Measurements from ENCODE around the gene TMEM134.

Gene TMEM134

DNA sequence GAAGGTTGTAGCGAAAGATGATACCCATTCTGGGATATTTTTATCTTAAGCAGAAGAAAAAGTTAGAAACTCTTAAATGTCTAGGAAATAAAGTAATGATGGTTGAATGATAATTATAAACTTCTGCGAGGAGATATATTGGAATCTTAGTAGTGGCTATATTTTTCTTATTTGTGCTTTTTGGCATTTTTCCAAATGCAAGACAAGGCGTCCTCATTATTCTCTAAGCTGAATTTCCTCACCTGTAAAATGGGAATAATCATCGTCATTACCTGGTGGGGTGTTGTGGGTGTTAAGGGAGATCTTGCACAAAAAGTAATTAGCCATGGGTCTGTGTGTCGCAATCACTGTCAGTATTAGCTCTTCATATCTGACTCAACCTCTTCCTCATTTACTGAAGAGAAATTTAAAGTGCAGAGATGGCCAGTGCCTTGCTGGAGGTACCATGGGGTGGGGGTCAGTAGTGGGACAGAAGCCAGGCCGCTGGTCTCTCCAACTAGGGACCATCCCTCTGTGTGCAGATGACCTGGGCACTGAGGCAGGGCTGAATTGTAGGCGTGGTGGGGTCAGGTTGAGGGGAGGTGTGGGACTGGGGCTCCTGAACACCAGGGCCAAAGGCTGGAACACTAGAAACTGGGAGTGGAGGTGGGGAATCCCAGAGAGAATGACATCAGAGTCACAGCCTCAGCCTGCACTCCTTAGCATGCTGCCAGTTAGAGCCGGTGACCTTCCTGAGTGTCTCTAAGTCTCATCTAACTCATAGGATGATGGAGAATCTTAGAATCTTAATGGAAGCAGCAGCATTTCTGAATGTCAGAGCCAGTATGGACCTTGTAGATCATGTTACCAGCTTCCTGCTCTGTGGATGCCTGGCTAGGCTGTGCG, 32.0 kb upstream of the TMEM134 start:
- DNase-seq = no peak

DNA sequence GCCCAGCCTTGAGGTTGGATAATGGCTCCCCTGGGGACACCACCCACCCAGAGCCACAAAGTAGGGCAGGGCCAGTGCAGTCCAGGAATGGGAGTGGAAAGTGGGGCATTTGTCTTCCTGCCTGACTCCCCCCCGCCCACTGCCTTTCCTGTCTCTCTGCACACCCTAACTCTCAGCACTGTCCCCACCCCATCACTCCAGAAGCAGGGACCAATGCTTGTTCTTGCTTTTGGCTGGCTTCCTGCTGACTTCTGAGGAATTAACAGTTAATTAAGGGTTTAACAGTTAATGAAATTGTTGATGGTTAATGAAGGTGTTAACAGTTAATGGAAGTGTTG, 31.4 kb upstream of the TMEM134 start:
- no peak for DNase-seq

DNA sequence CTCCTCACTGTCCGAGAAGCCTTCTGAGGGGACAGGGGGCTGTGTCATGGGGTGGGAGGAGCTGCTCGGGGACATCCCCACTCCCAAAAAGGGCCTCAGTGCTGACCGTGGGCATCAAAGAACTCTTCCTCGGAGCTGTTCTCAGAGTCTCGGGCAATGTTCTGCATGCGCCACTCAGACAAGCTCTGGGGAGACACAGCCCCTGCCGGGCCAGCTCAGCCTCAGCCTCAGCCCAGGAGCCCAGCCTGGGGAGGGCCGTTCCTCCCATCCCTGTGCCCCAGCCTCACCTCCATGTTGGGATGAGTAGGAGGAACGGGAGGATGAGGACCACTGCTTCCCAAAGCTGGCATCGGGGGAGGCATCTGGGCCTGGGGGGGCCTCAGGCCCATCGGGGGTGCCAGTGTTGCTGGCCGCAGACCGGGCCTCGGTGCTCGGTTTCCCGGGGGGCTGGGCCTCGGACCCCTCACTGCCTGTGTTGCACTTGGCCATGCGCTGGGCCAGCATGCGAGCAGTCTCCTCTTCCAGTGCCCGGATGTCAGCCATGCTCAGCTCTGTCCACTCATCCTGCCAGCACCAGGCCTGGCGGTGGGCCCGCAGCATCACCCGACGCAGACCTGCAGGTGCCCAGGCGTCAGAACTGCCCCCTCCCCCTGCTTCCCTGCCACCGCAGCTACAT, 30.9 kb upstream of the TMEM134 start:
- DNase-seq = no peak

DNA sequence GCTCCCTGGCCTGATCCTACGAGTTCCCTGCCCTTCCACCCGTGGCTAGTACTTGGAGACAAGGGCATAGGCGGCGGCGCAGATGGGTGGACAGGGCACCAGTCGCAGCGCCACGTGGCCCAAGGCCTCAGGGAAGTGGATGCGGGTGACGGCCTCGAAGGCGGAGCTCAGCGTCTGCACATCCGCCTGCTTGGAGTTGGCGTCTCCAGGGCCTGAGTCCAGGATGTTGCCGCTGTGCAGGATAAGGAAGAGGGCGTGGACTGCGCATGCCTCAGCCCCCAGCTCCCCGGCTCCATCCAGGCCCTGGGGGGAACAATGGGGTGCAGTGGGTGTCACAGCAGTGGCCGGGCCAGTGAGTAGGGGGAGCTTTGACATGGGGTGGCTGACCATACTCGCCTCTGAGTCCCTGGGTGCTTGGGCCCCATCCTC, 29.5 kb upstream of the TMEM134 start:
- DNase-seq = no peak

DNA sequence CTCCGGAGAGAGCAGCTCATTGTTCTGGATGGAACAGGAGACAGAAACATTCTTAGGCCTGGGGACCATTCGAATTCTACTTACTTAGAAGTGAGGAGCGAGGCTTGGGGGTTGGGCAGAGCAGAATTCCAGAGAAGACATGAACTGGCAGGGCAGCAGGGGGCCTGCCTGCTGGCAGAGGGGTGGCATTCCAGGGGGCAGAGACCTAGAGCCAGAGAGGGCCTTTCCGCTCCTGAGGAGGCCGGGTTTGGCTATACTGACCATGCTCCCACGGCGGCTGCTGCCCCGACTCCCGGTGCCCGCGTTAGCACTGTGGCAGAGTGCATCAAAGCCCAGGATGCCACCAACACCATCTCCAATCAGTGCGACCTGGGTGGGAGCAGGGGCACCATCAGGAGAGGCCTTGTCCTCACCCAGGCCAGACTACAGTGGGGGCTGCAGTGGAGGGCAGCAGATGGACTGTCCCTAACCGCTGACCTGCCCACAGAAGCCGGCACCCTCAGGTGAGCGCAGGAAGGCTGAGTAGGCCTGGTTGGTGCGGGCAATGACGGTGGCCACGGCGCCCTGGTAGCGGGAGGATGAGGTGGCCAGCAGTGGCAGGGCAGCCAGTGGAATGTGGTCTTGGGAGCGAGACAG, 28.7 kb upstream of the TMEM134 start:
- no peak for DNase-seq

DNA sequence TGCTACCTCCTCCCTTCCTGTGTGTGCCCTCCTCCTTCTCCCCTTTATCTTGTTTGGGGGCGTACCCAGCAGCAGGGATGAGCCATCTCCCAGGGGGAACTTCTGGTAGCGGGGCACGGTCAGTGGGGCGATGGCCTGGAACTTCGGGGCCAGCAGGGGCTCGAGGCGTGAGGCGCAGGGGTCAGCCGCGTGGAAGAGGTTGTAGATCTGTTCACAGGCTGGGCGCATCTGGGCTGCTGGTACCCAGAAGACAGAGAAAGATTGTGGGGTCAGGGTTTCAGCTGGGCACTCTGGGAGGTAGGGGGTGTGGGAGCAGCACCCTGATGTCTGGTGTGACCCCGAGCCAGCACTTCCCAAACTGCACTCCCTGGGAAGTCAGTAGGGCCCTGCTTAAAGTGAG, 27.1 kb upstream of the TMEM134 start:
- no peak for DNase-seq

DNA sequence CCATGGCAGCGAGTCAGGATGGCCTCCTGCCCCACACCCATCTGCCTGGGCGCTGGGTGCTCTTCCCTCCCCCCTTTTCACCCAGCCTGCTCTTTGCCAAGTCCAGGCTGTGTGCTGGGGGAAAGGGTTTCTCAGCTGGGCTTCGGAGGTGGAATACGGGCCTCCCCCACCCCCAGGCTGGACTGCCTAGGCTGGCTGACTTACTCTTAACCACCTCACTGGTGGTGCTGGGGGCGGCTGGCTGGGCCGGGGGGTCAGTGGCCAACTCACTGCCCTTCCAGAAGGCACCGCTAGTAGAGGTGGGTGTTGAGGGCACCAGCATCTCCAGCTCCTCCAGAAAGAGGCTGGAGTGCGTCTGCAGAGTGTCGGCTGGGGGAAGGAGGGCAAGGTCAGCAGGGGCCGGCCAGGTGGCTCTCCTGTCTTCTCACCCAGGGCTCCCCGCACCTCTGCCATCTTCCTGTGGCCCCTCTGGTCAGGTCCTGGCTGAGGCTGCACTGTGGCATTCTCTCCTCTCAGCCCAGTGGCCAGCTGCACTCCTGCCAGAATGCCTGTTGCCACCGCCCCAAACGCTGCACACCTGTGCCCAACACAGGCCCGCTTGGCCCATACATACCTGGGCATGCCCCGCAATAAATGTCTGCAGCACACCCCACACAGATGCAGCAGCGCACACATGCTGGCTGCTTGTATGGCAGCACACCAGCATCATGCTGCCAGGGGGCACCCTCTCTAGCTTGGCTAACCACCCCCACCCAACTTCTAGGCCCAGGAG, 26.4 kb upstream of the TMEM134 start:
- DNase-seq = no peak

DNA sequence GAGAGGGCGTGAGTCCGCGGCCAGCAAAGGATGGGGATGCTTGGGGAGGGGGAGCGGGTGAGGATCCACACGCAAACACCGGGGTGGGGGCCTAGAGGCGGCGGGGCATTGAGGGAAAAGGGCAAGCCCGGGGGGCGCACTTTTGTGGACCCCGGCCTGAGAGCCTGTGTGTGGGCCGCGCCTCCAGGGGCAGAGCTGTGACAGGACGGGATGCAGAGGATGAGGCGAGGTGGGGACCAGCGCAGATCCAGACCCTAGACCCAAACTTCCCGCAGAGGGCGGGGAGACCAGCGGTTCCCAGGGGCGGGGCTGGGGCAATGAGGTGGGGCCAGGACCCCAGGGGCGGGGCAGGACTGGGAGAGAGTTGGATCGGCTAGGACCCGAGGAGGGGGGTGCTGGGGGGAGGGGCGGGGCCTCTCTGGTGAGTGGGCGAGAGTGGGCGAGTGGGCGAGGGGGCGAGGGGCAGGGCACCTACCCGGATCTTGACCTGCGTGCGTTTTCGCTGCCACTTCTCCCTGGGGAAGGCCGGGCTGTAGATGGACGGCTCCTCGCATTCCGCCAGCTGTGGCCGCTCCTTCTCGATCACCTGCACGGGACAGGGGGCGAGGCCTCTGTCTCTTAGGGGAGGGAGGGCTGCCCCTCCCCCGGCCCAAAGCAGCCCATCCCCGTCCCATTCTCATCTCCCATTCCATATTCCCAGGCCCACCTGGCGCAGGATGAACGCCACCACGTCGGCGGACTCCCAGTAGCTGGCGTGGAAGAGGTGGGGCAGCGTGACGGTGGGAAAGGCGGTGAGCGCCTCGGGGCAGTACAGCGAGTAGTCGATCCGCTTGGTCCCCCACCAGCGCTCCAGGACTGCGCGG, 25.6 kb upstream of the TMEM134 start:
- DNase-seq = no peak

DNA sequence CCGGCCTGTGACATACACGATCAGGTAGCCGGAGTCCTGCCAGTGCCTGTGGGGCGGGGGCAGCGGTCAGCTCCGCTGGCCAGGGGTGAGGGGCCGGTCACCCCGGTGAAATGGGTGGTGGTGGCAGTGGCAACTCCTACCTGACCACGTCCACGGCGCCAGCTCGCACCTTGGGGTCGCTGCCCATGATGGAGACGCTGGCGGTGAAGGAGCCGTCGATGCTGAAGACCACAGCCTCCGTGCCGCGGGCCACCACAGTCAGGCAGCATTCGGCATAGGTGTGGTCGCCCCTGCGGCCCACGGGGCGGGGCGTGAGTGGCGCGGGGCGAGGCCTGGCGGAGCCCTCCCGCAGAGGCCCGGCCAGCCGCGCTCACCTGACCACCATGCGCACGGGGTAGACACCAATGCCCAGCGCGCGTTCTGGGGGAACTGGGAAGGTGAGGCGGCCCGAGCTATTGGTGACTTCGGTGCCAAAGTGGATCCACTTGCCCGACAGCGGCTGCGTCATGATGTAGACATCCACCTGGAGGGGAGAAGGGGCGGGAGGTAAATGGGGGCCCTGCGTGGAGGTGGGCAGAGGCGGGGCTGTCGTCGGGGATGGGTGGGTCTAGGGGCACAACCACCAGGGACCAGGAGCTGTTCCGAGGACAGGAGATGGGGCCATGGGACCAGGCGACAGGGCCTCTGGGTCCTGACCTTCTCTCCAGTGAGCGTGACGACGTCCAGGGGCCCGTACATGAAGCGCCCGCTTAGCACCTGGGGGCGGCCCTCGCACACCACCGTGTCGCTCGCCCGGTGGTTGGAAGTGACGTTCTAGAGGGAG, 24.7 kb upstream of the TMEM134 start:
- DNase-seq = no peak

DNA sequence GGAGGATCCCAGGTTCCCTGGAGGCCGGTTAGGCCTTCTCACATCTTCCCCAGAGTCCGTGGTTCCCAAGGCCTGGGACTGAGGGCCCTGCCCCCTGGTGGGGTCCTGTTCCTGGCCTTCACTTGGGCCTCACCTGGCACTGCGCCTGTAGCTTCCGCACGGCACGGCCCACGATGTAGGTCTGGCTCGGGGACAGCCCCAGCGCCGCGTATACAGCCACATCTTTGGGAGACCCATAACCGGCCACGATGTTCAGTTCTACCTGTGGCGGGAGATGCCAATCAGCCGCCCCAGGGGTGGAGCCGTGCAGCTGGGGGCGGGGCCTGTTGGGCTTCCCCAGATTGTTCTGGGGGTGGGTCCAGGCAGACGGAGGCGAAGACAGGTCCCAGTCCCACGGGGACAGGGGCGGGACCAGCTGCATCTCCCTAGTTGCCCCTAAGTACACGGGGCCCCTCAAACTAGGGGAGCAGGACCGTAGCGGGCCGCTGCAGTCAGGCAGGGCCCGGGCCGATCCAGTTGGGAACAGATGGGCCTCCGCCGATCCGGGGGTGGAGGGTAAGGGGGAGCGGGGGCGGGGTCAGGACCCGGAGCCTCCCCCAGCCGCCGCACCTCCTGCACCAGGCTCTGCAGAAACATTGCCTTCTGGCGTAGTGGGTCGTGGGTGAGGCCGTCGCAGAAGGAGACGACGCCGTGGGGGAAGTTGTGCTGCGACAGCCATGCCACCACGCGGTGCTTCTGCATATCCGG, 23.9 kb upstream of the TMEM134 start:
- no peak for DNase-seq

DNA sequence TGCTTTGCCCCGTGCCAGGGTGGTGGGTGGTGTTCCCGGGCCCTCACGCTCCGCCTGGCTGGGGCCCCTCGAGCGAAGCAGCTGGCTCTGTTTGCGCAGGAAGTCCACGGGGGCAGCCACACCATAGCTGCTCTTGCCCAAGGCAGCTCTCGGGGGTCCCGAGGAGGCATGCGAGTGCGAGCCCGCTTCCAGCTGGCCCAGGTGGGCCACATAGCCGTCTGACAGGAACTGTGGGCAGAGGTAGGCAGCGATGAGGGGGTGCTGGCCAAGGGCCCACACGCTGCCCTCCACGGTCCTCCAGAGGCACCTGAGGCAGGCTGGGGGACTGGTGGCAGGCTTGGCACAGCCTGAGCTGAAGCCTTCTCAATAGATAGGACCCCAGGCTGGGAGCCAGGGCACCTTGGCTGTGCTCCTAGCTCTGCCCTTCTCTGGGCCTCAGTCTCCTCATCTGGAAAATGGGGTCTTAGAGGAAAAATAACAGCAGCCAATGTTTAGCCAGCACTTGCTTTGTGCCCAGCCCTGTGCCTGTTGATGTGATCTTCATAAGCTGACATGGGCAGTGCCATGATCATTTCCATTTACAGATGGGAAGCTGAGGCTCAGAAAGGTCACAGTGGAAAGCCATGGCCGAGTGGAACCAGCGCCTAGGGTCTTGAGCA, 23.1 kb upstream of the TMEM134 start:
- DNase-seq = no peak

DNA sequence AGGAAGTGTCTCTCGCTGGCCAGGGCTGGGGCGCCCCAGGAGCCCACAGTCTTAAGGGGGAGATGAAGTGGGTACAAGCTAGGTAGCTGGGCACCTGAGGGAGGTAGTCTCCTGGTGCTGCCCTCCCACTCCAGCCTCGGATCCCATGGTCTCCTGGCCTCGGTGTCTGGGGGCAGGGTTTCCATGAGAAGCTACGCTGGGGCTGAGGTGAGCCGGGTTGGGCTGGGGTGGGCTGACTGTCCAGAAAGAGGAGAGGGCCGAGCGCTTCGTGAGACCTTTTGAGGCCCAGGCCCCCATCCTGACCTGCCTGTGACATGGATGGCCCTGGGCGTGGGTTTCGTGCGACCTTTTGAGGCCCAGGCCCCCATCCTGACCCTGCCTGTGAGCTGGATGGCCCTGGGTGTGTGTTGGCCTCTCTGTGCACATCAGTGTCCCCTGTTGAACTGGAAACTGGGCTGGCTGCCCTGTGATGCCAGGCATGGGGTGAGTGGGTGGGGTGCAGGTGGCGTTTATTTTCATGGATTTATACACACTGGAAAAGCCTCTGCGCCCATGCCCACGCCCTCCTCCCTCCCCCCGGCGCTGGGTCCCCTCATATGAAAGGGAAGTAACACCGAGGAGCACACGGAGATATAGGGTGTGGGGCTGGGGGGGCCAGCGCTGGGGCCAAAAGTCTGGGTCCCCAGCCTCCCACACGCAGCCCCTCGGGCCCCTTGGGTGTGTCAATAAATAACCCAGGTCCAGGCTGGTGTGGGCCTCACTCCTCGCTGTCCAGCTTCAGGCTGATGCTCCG, 22.4 kb upstream of the TMEM134 start:
- no peak for DNase-seq

DNA sequence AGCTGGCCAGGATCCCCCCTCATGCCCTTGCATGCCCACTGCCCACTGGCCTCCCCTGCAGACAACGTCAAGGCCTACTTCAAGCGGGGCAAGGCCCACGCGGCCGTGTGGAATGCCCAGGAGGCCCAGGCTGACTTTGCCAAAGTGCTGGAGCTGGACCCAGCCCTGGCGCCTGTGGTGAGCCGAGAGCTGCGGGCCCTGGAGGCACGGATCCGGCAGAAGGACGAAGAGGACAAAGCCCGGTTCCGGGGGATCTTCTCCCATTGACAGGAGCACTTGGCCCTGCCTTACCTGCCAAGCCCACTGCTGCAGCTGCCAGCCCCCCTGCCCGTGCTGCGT, 21.6 kb upstream of the TMEM134 start:
- DNase-seq = no peak

DNA sequence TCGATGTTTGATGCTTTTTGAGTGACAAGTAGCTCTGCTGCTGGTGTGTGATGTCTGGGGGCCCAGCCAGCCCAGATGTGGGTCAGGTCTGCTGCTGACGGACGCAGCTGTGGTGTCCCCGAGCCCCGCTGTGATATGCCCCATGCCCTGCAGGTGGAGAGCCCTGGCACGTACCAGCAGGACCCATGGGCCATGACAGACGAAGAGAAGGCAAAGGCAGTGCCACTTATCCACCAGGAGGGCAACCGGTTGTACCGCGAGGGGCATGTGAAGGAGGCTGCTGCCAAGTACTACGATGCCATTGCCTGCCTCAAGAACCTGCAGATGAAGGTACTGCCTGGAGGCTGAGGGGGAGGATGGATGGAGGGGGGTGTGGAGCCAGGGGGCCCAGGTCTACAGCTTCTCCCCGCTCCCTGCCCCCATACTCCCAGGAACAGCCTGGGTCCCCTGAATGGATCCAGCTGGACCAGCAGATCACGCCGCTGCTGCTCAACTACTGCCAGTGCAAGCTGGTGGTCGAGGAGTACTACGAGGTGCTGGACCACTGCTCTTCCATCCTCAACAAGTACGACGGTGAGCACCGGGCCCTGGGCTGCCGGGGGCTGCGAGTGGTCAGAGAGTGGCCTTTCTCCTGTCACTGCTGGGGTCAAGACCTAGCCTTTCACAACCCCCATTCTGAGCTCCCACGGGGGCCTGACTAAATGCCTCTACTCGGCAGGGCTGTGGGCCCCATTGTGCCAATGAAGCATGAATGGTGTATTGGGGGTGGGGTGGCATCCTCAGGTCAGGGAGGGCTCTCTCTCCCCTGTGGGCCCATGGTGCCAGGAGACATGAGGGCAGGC, 21.1 kb upstream of the TMEM134 start:
- DNase-seq = no peak

DNA sequence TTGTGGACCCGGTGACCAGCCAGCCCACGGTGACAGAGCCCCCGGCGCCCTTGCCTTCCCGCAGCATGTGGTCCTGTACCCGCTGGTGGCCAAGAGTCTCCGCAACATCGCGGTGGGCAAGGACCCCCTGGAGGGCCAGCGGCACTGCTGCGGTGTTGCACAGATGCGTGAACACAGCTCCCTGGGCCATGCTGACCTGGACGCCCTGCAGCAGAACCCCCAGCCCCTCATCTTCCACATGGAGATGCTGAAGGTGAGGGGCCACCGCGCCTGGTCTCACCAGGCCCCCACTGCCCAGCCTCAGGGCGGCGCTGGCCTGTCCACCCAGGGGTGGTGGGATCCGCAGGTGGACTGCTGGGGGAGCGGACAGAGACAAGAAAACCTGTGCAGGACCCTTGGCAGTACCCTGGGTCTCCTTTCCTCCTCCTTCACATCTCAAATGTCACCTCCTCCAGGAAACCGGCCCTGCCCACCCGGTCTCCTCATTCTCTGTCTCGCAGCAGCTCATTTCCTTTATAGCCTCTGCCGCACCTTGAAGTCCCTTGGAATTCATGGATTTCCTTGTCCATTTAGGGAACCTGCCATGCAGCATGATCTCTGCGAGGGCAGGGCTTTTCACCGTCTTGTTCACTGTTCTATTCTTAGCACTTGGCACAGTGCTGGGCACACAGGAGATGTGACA, 20.3 kb upstream of the TMEM134 start:
- no peak for DNase-seq

DNA sequence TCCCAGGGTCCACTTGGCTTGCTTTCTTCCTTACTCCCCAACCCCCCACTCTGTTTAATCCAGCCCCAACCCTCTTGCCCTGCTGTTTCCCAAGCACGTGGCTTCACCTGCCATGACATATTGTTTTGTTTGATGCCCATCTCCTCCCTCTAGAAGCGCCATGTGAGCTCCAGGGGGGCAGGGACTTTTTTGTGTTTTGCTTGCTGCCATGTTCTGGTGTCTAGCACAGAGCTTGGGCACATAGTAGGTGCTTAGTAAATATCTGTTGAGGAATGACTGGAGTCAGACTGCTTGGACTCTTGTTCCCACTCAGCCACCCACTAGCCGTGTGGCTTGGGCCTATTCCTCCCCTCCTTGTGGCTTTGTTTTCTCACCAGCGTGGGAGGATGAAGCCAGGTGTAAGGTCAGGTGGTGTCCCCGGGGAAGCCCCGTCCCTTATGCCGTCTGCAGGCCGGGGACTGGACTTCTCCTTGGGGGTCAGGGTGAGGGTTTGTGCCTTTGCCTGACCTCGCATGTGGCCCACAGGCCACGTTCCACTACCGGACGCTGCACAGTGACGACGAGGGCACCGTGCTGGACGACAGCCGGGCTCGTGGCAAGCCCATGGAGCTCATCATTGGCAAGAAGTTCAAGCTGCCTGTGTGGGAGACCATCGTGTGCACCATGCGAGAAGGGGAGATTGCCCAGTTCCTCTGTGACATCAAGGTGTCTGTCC, 17.6 kb upstream of the TMEM134 start:
- no peak for DNase-seq
